Activated CD4-positive, alpha-beta T cell treated with anti-CD3 and anti-CD28 coated beads, Interleukin-2, amount 10 ng/mL, durations not matched to agents 24 days and 14 days (primary cell): ENCODE measurements around the gene PTPN3. TPM values are rescaled to one million over a fixed set of nuclear protein-coding genes. Genes with fewer than 3 reads are reported as not detected.
"Not testable (repeated sequence)": the region's sequence is repeated elsewhere in the genome, so short reads cannot be mapped to it uniquely, and the experiment has no call there.

Experiments used
- DNase-seq: peaks from one replicate; pipeline ENCODE4 v3.0.0; 2022
- H3K27ac Mint-ChIP-seq: one replicate; pipeline ENCODE4 v1.8.0; 2022; ENCODE audit warnings: mild to moderate bottlenecking, mixed read lengths
- H3K27me3 Mint-ChIP-seq: one replicate; pipeline ENCODE4 v1.8.0; 2022; ENCODE audit warnings: mixed read lengths
- H3K36me3 Mint-ChIP-seq: one replicate; pipeline ENCODE4 v1.8.0; 2022; ENCODE audit warnings: low read depth, mild to moderate bottlenecking, mixed read lengths
- H3K4me1 Mint-ChIP-seq: one replicate; pipeline ENCODE4 v1.8.0; 2021; ENCODE audit warnings: mixed read lengths
- H3K4me3 Mint-ChIP-seq: one replicate; pipeline ENCODE4 v1.8.0; 2022; ENCODE audit warnings: mild to moderate bottlenecking, moderate library complexity, mixed read lengths
- H3K9me3 Mint-ChIP-seq: one replicate; pipeline ENCODE4 v1.8.0; 2021; ENCODE audit warnings: mixed read lengths
- intact Hi-C: fragments of 100-400 bp; cut with micrococcal nuclease; formaldehyde crosslinking; loops from one replicate; pipeline ENCODE4 v1.15.1; 2023
- total RNA-seq: library from RNA; stranded (reverse); gene quantifications from 2 replicates; pipeline ENCODE4 v1.2.3, GENCODE V29; 2022

PTPN3 gene
- total RNA-seq, 1 donor from 2014 or later: 3.6 TPM

- H3K4me1 Mint-ChIP-seq: no peaks in the 10 kb centered on the region
- peaks cover 5% of the 10 kb centered on the region for H3K27me3 Mint-ChIP-seq
- DNase-seq: no peak
- no peak overlapping the region for H3K4me3 Mint-ChIP-seq
- H3K9me3 Mint-ChIP-seq: no peaks in the 10 kb centered on the region
- intact Hi-C loops: no loop called here
- no peaks in the 10 kb centered on the region for H3K36me3 Mint-ChIP-seq
- H3K27ac Mint-ChIP-seq: no peak overlapping the region
These were observed 148.7 kb downstream of the PTPN3 start for GRCh38 chr9:109349421-109349846.

DNA sequence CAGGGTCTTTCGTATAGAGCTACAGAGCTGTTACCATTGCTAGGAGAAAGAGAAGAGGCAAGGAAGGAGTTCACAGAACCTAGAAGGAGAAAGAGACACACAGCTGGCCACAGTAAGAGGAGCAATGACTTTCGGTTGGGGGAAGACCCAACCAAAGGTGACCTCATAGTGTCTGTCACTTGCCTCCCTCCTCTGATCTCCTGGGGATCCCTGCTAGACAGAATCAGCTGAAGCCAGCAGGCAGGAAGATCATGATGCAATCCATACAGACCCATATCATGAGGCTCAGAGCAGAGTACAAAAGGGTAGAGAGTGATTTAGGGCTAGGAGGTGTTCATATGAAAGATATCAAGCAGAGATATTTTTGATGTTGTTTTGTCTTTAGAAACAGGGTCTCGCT lies 151.2 kb downstream of the PTPN3 start:
- Mint-ChIP-seq H3K4me1 (no peaks in the 10 kb centered on the region), H3K9me3 (no peaks in the 10 kb centered on the region), H3K36me3 (no peaks in the 10 kb centered on the region), H3K4me3 (no peak overlapping the region), H3K27ac (no peak overlapping the region), H3K27me3 (peaks cover 4% of the 10 kb centered on the region)
- intact Hi-C loops: no loop called here
- DNase-seq: no peak

- H3K4me1 Mint-ChIP-seq: no peaks in the 10 kb centered on the region
- DNase-seq: no peak
- H3K27ac Mint-ChIP-seq: no peak overlapping the region
- H3K9me3 Mint-ChIP-seq: no peaks in the 10 kb centered on the region
- H3K36me3 Mint-ChIP-seq: no peaks in the 10 kb centered on the region
- H3K4me3 Mint-ChIP-seq: no peak overlapping the region
- intact Hi-C loops: no loop called here
- peaks cover 4% of the 10 kb centered on the region for H3K27me3 Mint-ChIP-seq
These were observed 153.2 kb downstream of the PTPN3 start for GRCh38 chr9:109344866-109345265.

DNA sequence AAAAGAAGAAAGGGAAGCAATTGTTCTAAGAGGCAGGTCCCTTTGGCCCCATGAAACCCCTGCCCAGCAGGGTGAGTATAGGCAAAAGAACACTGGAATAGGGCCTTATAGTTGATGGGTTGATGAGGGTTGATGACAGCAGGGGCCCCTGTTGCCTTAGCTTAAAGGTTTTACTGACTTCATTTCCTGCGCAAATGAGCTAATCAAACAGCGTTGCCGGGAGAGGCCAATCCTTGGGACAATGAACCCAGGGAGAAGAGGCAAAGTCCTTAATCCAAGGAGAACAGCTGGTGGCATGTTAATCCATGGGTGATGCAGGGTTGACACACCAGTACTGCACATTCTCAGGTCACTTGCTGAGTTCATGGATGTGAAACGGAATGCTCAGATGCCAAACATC lies 155.2 kb downstream of the PTPN3 start:
- Mint-ChIP-seq H3K4me3 (no peak overlapping the region), H3K36me3 (no peaks in the 10 kb centered on the region), H3K4me1 (no peaks in the 10 kb centered on the region), H3K9me3 (no peaks in the 10 kb centered on the region), H3K27me3 (peaks cover 3% of the 10 kb centered on the region), H3K27ac (no peak overlapping the region)
- no peak for DNase-seq
- intact Hi-C loops: no loop called here

- intact Hi-C loops: no loop called here
- DNase-seq: no peak
These were observed 156.5 kb downstream of the PTPN3 start for GRCh38 chr9:109341561-109341960.

DNA sequence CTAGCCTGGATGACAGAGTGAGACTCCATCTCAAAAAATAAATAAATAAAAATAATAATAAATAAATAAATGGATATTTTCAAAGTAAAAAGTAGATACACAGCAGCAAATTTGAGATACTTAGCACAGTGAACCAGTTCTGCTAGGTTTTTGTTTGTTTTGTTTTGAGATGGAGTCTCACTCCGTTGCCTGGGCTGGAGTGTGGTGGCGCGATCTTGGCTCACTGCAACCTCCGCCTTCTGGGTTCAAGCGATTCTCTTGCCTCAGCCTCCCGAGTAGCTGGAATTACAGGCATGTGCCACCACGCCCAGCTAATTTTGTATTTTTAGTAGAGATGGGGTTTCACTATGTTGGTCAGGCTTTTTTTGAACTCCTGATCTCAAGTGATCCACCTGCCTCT lies 157.1 kb downstream of the PTPN3 start:
- intact Hi-C loops, H3K27ac Mint-ChIP-seq, H3K27me3 Mint-ChIP-seq, H3K4me3 Mint-ChIP-seq, H3K4me1 Mint-ChIP-seq, H3K9me3 Mint-ChIP-seq, H3K36me3 Mint-ChIP-seq, DNase-seq: not testable (repeated sequence)

More at GRCh38 chr9:109341561-109341960, 156.5 kb downstream of the PTPN3 start:
- Mint-ChIP-seq H3K27me3 (peaks cover 6% of the 10 kb centered on the region), H3K36me3 (no peaks in the 10 kb centered on the region), H3K4me3 (no peak overlapping the region), H3K4me1 (no peaks in the 10 kb centered on the region), H3K9me3 (no peaks in the 10 kb centered on the region), H3K27ac (no peak overlapping the region)

- H3K4me3 Mint-ChIP-seq: no peak overlapping the region
- peaks cover 14% of the 10 kb centered on the region for H3K27me3 Mint-ChIP-seq
- no peak for DNase-seq
- H3K36me3 Mint-ChIP-seq: no peaks in the 10 kb centered on the region
- intact Hi-C loops: no loop called here
- no peaks in the 10 kb centered on the region for H3K4me1 Mint-ChIP-seq
- no peak overlapping the region for H3K27ac Mint-ChIP-seq
- H3K9me3 Mint-ChIP-seq: no peaks in the 10 kb centered on the region
These were observed 161.7 kb downstream of the PTPN3 start for GRCh38 chr9:109336409-109336808.

GRCh38 chr9:109335929-109336328 lies 162.2 kb downstream of the PTPN3 start:
- Mint-ChIP-seq H3K9me3 (no peaks in the 10 kb centered on the region), H3K4me3 (no peak overlapping the region), H3K27ac (no peak overlapping the region), H3K36me3 (no peaks in the 10 kb centered on the region), H3K4me1 (no peaks in the 10 kb centered on the region), H3K27me3 (peaks cover 14% of the 10 kb centered on the region)
- DNase-seq: no peak
- intact Hi-C loops: no loop called here

DNA sequence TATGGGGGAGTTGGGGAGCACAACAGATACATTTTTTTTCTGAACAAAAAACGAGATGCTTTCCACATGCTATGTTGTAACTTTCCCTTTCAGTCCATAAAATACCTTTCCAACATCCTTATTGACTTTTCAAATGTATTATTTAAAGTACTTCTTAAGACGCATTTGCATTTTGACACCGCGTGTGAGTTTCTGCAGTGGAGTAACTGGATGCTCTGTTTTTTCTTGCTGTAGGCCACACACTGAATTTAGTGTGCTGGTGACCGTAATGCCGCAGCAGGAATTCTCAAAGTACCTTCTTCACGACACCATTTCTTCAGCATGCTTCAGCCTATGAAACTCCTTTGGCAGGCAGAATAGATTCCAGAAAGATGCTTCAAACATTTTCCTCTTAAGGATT lies 163.0 kb downstream of the PTPN3 start:
- intact Hi-C loops: no loop called here
- no peak for DNase-seq
- Mint-ChIP-seq H3K4me3 (no peak overlapping the region), H3K27me3 (peaks cover 14% of the 10 kb centered on the region), H3K4me1 (no peaks in the 10 kb centered on the region), H3K36me3 (no peaks in the 10 kb centered on the region), H3K9me3 (no peaks in the 10 kb centered on the region), H3K27ac (no peak overlapping the region)

DNA sequence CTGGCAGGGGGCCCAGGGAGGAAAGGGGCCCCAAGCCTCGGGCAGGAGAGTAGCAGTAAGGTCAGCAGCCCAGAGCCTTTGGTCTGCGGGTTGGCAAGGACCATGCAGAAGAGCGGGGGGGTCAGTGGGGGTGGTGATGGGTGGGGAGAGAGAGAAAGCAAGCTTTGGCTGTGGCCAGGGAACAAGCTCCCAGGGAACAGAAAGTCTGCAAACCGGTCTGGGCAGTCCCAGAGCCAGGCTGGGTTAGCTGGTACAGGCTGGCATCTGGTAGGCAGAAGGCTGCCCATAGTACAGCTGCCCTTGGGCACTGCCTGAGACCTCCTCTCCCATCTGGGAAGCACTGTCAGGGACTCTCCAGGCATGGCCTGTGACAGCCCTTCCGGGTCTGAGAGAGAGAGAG lies 166.8 kb downstream of the PTPN3 start:
- no peak overlapping the region for H3K4me3 Mint-ChIP-seq

GRCh38 chr9:109329638-109330258 lies 168.4 kb downstream of the PTPN3 start:
- no peak overlapping the region for H3K4me3 Mint-ChIP-seq
- peaks cover 2% of the 10 kb centered on the region for H3K4me1 Mint-ChIP-seq
- H3K36me3 Mint-ChIP-seq: no peaks in the 10 kb centered on the region
- intact Hi-C loops: loop anchor here (10.0 kb wide), 1 partner anchor 395 kb away; the partner anchor contains the start of genes ABITRAM and ELP1
- no peaks in the 10 kb centered on the region for H3K9me3 Mint-ChIP-seq
- peaks cover 30% of the 10 kb centered on the region for H3K27me3 Mint-ChIP-seq
- no peak for DNase-seq
- no peak overlapping the region for H3K27ac Mint-ChIP-seq

More for the DNA sequence above, 166.8 kb downstream of the PTPN3 start:
- Mint-ChIP-seq H3K27me3 (peaks cover 25% of the 10 kb centered on the region), H3K4me1 (no peaks in the 10 kb centered on the region), H3K27ac (no peak overlapping the region), H3K9me3 (no peaks in the 10 kb centered on the region), H3K36me3 (no peaks in the 10 kb centered on the region)
- DNase-seq: no peak
- intact Hi-C loops: no loop called here

DNA sequence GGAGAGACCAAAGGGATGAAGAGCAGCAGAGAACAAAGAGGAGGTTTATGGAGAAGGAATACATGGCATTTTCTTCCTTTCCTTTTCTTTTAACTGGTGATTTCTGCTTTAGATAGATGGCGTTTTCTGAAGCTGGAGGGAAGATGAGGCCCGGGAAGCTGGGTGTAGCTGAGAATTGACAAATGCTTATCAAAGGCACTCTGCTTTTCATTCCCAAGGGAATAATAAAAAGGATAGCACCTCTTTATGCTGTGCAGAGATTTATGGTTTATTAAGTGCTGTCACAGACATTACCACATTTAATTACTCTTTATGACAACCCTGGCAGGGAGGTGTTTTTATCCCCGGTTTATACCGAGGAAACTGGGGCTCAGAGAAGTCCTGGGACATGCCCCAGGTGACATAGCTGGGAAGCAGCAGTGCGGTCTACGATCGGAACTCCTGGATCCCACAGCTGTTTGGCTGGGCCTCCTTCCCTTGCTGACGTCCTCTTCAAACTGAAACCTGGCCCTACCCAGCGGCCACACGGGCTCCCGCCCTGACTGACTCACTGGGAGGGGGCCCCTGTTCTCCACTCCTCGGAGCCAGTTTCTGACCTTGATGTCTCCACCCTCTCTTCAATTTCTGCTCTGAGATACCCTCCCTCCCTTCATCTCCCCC lies 169.0 kb downstream of the PTPN3 start:
- intact Hi-C loops: loop anchor here (10.0 kb wide), 1 partner anchor 394 kb away; the partner anchor contains the start of genes ABITRAM and ELP1
- no peaks in the 10 kb centered on the region for H3K9me3 Mint-ChIP-seq

More for the DNA sequence above, 169.0 kb downstream of the PTPN3 start:
- H3K36me3 Mint-ChIP-seq: no peaks in the 10 kb centered on the region
- peaks cover 2% of the 10 kb centered on the region for H3K4me1 Mint-ChIP-seq
- no peak overlapping the region for H3K4me3 Mint-ChIP-seq
- peaks cover 32% of the 10 kb centered on the region for H3K27me3 Mint-ChIP-seq
- no peak overlapping the region for H3K27ac Mint-ChIP-seq
- DNase-seq: no peak
